HFF-Myc (cell line): ENCODE data around the gene ALK.

ENCODE experiments used
- DNase-seq: peaks from one replicate; pipeline ENCODE4 v3.0.0-alpha.2; 2011; ENCODE audit warnings: low read depth; ENCODE audit errors: extremely low read depth
- H3K4me3 ChIP-seq: replicated peaks from 2 replicates; pipeline ENCODE4 v1.5.1; 2011; ENCODE audit warnings: low read depth, mild to moderate bottlenecking, control low read depth, low read length
- TF ChIP-seq, protein P1 (sequence below): IDR thresholded peaks from 2 replicates; pipeline ENCODE4 v1.5.1; 2012; ENCODE audit warnings: mild to moderate bottlenecking, low read depth, low read length, control low read depth; ENCODE audit errors: missing control alignments

ALK gene

DNA sequence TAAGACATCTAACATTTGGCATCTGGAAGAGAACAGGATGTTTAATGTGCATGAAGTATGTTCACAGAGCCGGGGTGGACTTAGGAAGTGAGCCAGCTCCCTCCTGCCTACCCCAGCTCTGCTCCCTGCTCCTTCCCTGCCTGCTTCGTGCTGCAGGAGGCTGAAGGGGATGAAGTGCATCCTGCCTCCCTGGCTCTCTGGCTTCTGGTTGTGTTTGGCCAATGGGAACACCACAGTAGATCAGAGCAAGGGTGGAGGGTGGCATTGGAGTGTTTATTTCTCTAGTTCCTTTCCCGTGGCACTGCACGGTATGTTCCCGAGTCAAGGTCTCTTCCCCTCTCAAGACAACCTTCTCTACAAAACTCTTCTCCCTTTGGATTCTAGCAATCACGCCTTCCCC, 426.3 kb downstream of the ALK start:
- DNase-seq: no peak
- TF ChIP-seq, protein P1, sequence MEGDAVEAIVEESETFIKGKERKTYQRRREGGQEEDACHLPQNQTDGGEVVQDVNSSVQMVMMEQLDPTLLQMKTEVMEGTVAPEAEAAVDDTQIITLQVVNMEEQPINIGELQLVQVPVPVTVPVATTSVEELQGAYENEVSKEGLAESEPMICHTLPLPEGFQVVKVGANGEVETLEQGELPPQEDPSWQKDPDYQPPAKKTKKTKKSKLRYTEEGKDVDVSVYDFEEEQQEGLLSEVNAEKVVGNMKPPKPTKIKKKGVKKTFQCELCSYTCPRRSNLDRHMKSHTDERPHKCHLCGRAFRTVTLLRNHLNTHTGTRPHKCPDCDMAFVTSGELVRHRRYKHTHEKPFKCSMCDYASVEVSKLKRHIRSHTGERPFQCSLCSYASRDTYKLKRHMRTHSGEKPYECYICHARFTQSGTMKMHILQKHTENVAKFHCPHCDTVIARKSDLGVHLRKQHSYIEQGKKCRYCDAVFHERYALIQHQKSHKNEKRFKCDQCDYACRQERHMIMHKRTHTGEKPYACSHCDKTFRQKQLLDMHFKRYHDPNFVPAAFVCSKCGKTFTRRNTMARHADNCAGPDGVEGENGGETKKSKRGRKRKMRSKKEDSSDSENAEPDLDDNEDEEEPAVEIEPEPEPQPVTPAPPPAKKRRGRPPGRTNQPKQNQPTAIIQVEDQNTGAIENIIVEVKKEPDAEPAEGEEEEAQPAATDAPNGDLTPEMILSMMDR: no peak
- H3K4me3 ChIP-seq: no peak overlapping the region

DNA sequence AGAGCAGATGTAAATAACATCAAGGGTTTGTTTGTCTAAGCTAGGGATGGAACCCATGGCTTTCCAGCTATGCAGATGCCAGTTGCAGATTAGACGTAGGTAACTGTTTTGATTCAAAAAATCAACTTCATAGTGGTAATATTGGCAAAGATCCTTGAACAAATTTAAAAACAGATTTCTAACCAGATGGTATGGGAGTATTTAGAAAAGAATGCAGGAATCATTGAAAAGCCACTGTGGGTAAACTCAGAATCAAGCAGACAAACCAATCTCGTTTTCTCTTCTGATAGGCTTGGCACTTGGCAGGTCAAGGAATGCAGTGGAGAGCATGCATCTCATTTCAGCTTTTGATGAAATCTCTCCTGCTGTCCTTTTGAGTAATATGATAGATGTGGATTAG, 428.7 kb downstream of the ALK start:
- H3K4me3 ChIP-seq: no peak overlapping the region
- DNase-seq: no peak
- TF ChIP-seq, protein P1: no peak

DNA sequence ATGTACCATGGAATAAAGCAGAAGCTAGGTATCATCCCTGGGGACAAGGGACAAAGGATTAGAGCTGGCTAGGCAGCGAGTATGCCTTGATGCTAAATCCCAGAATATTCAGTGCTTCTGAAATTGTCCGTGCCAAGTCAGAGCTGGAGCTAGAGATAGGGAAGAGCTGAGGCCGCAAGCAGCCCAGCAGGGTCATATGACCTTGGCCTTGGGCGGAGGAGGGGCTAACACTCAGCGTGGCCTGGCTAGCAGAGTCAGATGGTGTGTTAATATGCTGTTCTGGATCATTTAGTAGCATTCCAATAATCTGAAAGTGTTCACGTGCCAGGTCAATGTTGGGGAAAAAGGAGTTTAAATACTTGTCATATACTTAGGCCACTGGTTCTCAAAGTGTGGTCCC, 431.3 kb downstream of the ALK start:
- H3K4me3 ChIP-seq: no peak overlapping the region
- DNase-seq: no peak
- TF ChIP-seq, protein P1: no peak

DNA sequence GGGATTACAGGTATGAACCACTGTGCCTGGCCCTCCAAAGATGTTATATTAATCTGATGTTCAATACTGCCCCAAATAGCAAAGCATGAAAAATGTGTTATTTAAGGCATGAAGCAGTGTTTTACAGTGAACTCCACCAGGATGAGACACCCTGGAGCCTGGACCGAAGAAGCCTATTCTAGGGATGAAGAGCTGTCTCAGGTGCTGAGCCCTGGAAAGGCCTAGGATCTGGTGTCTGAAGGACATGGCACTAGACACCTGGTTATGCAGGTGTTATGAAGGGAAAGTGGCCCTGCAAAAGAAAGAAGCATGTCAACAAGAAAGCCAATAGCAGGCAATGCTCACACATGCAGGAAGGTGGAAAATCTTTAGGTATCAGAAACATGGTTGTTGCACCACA, 431.8 kb downstream of the ALK start:
- H3K4me3 ChIP-seq: no peak overlapping the region
- TF ChIP-seq, protein P1: no peak
- no peak for DNase-seq

DNA sequence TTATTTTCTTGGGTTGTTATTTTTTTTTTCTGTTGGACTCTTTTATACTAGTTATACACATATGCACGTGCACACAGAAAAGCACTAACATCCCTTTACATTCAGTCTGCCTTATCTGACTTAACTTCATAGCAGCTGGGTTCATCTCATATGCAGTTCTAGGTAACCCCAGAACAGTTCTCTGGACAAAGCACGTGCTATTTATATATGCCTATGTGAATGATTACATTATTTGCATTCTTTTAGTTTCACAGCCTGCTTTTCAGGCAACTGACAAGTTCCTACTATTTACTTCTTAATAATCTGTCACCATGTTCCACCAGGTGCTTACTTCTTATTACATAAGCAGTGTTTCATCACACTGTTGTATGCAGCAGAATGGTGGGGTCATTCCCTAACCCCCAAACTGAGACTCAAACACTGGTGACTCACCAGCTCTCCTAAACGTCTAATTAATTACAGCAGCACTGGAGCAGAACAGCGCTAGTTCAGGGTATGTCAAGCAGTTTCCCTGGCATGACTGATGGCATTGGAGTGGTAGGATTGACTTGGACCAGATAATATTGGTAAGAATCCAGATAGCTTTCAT, 433.3 kb downstream of the ALK start:
- TF ChIP-seq, protein P1: no peak
- no peak for DNase-seq
- no peak overlapping the region for H3K4me3 ChIP-seq

DNA sequence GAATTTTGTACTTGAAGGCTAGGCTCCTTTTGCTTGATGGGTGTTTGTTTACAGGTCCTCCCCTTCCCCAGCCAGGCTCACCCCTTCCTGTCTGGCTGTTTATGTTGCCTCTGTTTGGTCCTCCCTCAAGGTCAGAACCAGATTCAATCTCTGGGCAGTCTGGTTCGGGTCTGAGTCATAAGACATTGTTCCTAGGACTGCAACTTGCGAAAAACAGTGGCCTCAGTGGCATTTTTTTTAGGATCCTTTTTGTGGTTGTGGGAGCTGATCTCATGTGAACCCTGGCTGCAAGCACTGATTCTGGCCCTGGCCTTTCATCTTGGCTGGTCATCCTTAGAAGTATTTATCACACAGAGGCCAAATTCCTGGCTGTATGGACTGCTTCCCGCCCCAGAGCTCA, 435.8 kb downstream of the ALK start:
- no peak overlapping the region for H3K4me3 ChIP-seq
- TF ChIP-seq, protein P1: no peak
- DNase-seq: no peak

DNA sequence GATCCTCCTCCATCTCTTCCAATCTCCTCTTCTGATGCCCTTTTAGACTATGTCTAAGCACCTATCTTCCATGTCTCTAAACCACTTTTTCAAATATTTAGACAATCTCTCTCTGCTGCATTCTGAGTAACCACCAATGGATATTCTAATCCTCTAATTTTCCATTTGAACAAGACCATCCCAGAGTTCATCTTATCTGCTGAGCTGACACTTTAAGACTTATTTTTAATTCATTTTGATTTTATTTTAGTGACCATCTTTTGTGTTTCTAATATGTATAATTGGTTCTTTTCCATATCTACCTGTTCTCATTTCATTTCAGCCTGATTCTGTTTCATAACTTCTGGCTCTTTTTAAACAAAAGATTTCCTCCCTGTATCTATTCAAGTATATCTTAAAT, 436.3 kb downstream of the ALK start:
- TF ChIP-seq, protein P1: no peak
- H3K4me3 ChIP-seq: no peak overlapping the region
- no peak for DNase-seq
